Measurements from ENCODE around the gene PTPRN2.

GRCh38 chr7:157923903-157924630, 663.6 kb downstream of the PTPRN2 start:
- TF ChIP-seq, protein P1, sequence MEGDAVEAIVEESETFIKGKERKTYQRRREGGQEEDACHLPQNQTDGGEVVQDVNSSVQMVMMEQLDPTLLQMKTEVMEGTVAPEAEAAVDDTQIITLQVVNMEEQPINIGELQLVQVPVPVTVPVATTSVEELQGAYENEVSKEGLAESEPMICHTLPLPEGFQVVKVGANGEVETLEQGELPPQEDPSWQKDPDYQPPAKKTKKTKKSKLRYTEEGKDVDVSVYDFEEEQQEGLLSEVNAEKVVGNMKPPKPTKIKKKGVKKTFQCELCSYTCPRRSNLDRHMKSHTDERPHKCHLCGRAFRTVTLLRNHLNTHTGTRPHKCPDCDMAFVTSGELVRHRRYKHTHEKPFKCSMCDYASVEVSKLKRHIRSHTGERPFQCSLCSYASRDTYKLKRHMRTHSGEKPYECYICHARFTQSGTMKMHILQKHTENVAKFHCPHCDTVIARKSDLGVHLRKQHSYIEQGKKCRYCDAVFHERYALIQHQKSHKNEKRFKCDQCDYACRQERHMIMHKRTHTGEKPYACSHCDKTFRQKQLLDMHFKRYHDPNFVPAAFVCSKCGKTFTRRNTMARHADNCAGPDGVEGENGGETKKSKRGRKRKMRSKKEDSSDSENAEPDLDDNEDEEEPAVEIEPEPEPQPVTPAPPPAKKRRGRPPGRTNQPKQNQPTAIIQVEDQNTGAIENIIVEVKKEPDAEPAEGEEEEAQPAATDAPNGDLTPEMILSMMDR (IDR thresholded peaks at IDR 0.05) = no peak
- TF ChIP-seq, protein P2, sequence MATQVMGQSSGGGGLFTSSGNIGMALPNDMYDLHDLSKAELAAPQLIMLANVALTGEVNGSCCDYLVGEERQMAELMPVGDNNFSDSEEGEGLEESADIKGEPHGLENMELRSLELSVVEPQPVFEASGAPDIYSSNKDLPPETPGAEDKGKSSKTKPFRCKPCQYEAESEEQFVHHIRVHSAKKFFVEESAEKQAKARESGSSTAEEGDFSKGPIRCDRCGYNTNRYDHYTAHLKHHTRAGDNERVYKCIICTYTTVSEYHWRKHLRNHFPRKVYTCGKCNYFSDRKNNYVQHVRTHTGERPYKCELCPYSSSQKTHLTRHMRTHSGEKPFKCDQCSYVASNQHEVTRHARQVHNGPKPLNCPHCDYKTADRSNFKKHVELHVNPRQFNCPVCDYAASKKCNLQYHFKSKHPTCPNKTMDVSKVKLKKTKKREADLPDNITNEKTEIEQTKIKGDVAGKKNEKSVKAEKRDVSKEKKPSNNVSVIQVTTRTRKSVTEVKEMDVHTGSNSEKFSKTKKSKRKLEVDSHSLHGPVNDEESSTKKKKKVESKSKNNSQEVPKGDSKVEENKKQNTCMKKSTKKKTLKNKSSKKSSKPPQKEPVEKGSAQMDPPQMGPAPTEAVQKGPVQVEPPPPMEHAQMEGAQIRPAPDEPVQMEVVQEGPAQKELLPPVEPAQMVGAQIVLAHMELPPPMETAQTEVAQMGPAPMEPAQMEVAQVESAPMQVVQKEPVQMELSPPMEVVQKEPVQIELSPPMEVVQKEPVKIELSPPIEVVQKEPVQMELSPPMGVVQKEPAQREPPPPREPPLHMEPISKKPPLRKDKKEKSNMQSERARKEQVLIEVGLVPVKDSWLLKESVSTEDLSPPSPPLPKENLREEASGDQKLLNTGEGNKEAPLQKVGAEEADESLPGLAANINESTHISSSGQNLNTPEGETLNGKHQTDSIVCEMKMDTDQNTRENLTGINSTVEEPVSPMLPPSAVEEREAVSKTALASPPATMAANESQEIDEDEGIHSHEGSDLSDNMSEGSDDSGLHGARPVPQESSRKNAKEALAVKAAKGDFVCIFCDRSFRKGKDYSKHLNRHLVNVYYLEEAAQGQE (IDR thresholded peaks at IDR 0.05; ENCODE audit: insufficient read depth in 1 of 2, low read depth in 2 of 2, low read length in 1 of 2) = no peak
